Measurements from ENCODE around the gene PHF10.
A peak's percentile ranks its signal among the peaks of the same experiment; 100 is the strongest.

Gene PHF10

GRCh38 chr6:169669889-169670288, 54.4 kb downstream of the PHF10 start:
- no peak for DNase-seq

GRCh38 chr6:169669147-169669546, 55.2 kb downstream of the PHF10 start:
- DNase-seq, result no peak

GRCh38 chr6:169668203-169668847, 56.0 kb downstream of the PHF10 start:
- no peak for DNase-seq

GRCh38 chr6:169667716-169668115, 56.6 kb downstream of the PHF10 start:
- no peak for DNase-seq

- DNase-seq, result no peak
Measured at GRCh38 chr6:169666441-169666840, 57.9 kb downstream of the PHF10 start.

- DNase-seq, result peak; percentile 68 to 79
Measured at GRCh38 chr6:169665289-169665688, 59.0 kb downstream of the PHF10 start.

GRCh38 chr6:169664227-169664626, 60.1 kb downstream of the PHF10 start:
- no peak for DNase-seq

GRCh38 chr6:169663468-169663867, 60.8 kb downstream of the PHF10 start:
- no peak for DNase-seq

GRCh38 chr6:169661391-169661756, 62.9 kb downstream of the PHF10 start:
- no peak for DNase-seq

- DNase-seq, result no peak
Measured at GRCh38 chr6:169660751-169661390, 63.4 kb downstream of the PHF10 start.

GRCh38 chr6:169659820-169660610, 64.3 kb downstream of the PHF10 start:
- no peak for DNase-seq

- DNase-seq, result no peak
Measured at GRCh38 chr6:169657284-169657610, 67.1 kb downstream of the PHF10 start.

GRCh38 chr6:169656546-169657283, 67.6 kb downstream of the PHF10 start:
- DNase-seq, result no peak

- peak; percentile 54 to 64 for DNase-seq
Measured at GRCh38 chr6:169654598-169655391, 69.5 kb downstream of the PHF10 start.
